Liver (tissue), 9 donors: ENCODE data around the gene GPHN. TPM values are rescaled to one million over a fixed set of nuclear protein-coding genes. Genes with fewer than 3 reads are reported as not detected.

Experiments
- DNase-seq: peaks from one replicate; pipeline ENCODE4 v3.0.0-alpha.2; 2017; ENCODE audit warnings: low spot score
- H3K27ac ChIP-seq, 2 donors: one replicate each; pipeline ENCODE4 v1.7.0; 2013; ENCODE audit warnings: inconsistent platforms in 2 of 2, low read length in 2 of 2, control low read depth in 1 of 2, low read depth in 1 of 2, mild to moderate bottlenecking in 1 of 2
- H3K27me3 ChIP-seq, 4 donors: one replicate each; pipeline versions ENCODE4 v1.6.1 to v1.7.0; 2013; ENCODE audit warnings: low read length in 3 of 4, inconsistent platforms in 1 of 4, mild to moderate bottlenecking in 1 of 4, moderate library complexity in 1 of 4; ENCODE audit not compliant: control insufficient read depth in 4 of 4, insufficient read depth in 4 of 4
- H3K36me3 ChIP-seq, 4 donors: one replicate each; pipeline versions ENCODE4 v1.6.1 to v1.7.0; 2013; ENCODE audit warnings: low read length in 3 of 4, mild to moderate bottlenecking in 3 of 4, low read depth in 1 of 4, moderate library complexity in 1 of 4; ENCODE audit not compliant: control insufficient read depth in 4 of 4, insufficient read depth in 3 of 4
- H3K4me1 ChIP-seq, 4 donors: one replicate each; pipeline versions ENCODE4 v1.6.1 to v1.7.0; 2013; ENCODE audit warnings: low read length in 3 of 4, mild to moderate bottlenecking in 3 of 4, moderate library complexity in 1 of 4; ENCODE audit not compliant: control insufficient read depth in 4 of 4, insufficient read depth in 4 of 4
- H3K4me3 ChIP-seq, 3 donors: one replicate each; pipeline versions ENCODE4 v1.6.1 to v1.7.0; 2013; ENCODE audit warnings: low read length in 3 of 3, control low read depth in 1 of 3, low read depth in 1 of 3, mild to moderate bottlenecking in 1 of 3
- H3K9ac ChIP-seq, 2 donors: one replicate each; pipeline ENCODE4 v1.7.0; 2013; ENCODE audit warnings: low read length in 2 of 2, mild to moderate bottlenecking in 2 of 2, moderate library complexity in 2 of 2, control low read depth in 1 of 2, low read depth in 1 of 2
- H3K9me3 ChIP-seq, 4 donors: one replicate each; pipeline versions ENCODE4 v1.6.1 to v1.7.0; 2013; ENCODE audit warnings: low read length in 3 of 4; ENCODE audit not compliant: control insufficient read depth in 4 of 4
- ATF3 ChIP-seq: IDR thresholded peaks from 2 replicates; pipeline ENCODE4 v1.6.1; 2016; ENCODE audit warnings: antibody characterized with exemption
- CTCF ChIP-seq: fragments of 150-350 bp; IDR thresholded peaks from 2 replicates; pipeline ENCODE4 v1.5.1; 2017; ENCODE audit warnings: improper control_type of control experiment, low read depth, low read length; ENCODE audit not compliant: missing input control
- EGR1 ChIP-seq, 2 donors: IDR thresholded peaks; 2 replicates each; pipeline ENCODE4 v1.6.1; 2016 to 2018; ENCODE audit warnings: antibody characterized with exemption in 2 of 2, low read depth in 2 of 2
- FOXA1 ChIP-seq: IDR thresholded peaks from 2 replicates; pipeline ENCODE4 v1.6.1; 2016; ENCODE audit warnings: antibody characterized with exemption
- GABPA ChIP-seq, 2 donors: IDR thresholded peaks in 1 of 2; conservative IDR thresholded peaks in 1 of 2; 2 replicates each; pipeline ENCODE4 v1.6.1; 2016; ENCODE audit warnings: antibody characterized with exemption in 2 of 2, mild to moderate bottlenecking in 1 of 2, moderate library complexity in 1 of 2
- HNF4A ChIP-seq, 2 donors: conservative IDR thresholded peaks; 2 replicates each; pipeline ENCODE4 v1.6.1; 2016; ENCODE audit warnings: antibody characterized with exemption in 2 of 2, mild to moderate bottlenecking in 2 of 2
- HNF4G ChIP-seq: IDR thresholded peaks from 2 replicates; pipeline ENCODE4 v1.6.1; 2016; ENCODE audit warnings: antibody characterized with exemption
- JUND ChIP-seq, 2 donors: IDR thresholded peaks; 2 replicates each; pipeline ENCODE4 v1.6.1; 2016; ENCODE audit warnings: antibody characterized with exemption in 2 of 2
- MAX ChIP-seq: IDR thresholded peaks from 2 replicates; pipeline ENCODE4 v1.6.1; 2016; ENCODE audit warnings: antibody characterized with exemption
- NR2F2 ChIP-seq: IDR thresholded peaks from 2 replicates; pipeline ENCODE4 v1.6.1; 2016; ENCODE audit warnings: antibody characterized with exemption
- RAD21 ChIP-seq, 2 donors: IDR thresholded peaks; 2 replicates each; pipeline ENCODE4 v1.6.1; 2016; ENCODE audit warnings: antibody characterized with exemption in 2 of 2, mild to moderate bottlenecking in 2 of 2
- REST ChIP-seq: IDR thresholded peaks from 2 replicates; pipeline ENCODE4 v1.6.1; 2016; ENCODE audit warnings: antibody characterized with exemption, mild to moderate bottlenecking
- RXRA ChIP-seq, 2 donors: IDR thresholded peaks; 2 replicates each; pipeline ENCODE4 v1.6.1; 2017 to 2018; ENCODE audit warnings: antibody characterized with exemption in 2 of 2, mild to moderate bottlenecking in 1 of 2
- SP1 ChIP-seq: IDR thresholded peaks from 2 replicates; pipeline ENCODE4 v1.6.1; 2018; ENCODE audit warnings: antibody characterized with exemption, mild to moderate bottlenecking
- TAF1 ChIP-seq: conservative IDR thresholded peaks from 2 replicates; pipeline ENCODE4 v1.6.1; 2016; ENCODE audit warnings: antibody characterized with exemption, mild to moderate bottlenecking
- YY1 ChIP-seq: IDR thresholded peaks from 2 replicates; pipeline ENCODE4 v1.6.1; 2016; ENCODE audit warnings: antibody characterized with exemption, mild to moderate bottlenecking
- ZBTB33 ChIP-seq: IDR thresholded peaks from 2 replicates; pipeline ENCODE4 v1.6.1; 2016; ENCODE audit warnings: antibody characterized with exemption
- WGBS: extraction: QIAGEN DNeasy Blood & Tissue Kit; methylation state at CpG from one replicate; pipeline ENCODE4 v1.1.7; 2013; 5-methylcytosine and 5-hydroxymethylcytosine counted together
- polyA plus RNA-seq, 2 donors: library from polyadenylated mRNA; stranded (reverse) in 1 of 2; unstranded in 1 of 2; fragments of 200-250 nt in 1 of 2; fragments of >200 nt in 1 of 2; fragmentation: Nextera tagmentation in 1 of 2; extraction: Ambion mirVana in 1 of 2; gene quantifications; one replicate each; pipeline versions ENCODE4 v1.2.1 to v1.2.3, GENCODE V29; 2013 to 2015
- total RNA-seq, 2 donors: library from RNA; depleted of rRNA; stranded (reverse); fragments of >200 nt; gene quantifications; one replicate each; pipeline ENCODE4 v1.2.3, GENCODE V29; 2014
- donor health status: healthy.
- donor health status: healthy.
- donor health status: healthy.
- donor health status: healthy.
- donor health status: healthy.

The GPHN gene
- total and polyA plus RNA-seq, 4 donors: 18.4 to 76.4 (median 47.4) TPM

GRCh38 chr14:66476964-66477363, 31.0 kb upstream of the GPHN start:
- DNase-seq: no peak
- H3K27me3 ChIP-seq: no peaks in the 10 kb centered on the region
- WGBS: 27% methylated on average over 1 of the region's 1 CpG
- no peaks in the 10 kb centered on the region for H3K9me3 ChIP-seq
- H3K36me3 ChIP-seq: no peaks in the 10 kb centered on the region
- no peak overlapping the region for H3K9ac ChIP-seq
- peaks cover 0 to 4% (median under 1%) of the 10 kb centered on the region in 4 donors for H3K4me1 ChIP-seq
- no peak overlapping the region for H3K27ac ChIP-seq
- H3K4me3 ChIP-seq: no peak overlapping the region
- TF ChIP-seq CTCF (no peak), SP1 (no peak), RAD21 (IDR thresholded peaks at IDR 0.05) (no peak), NR2F2 (no peak), ATF3 (no peak), JUND (IDR thresholded peaks at IDR 0.05) (no peak), REST (no peak), TAF1 (no peak), MAX (no peak), YY1 (no peak), HNF4A (conservative IDR thresholded peaks at IDR 0.05) (no peak)

GRCh38 chr14:66477567-66477966, 30.4 kb upstream of the GPHN start:
- H3K36me3 ChIP-seq: no peaks in the 10 kb centered on the region
- H3K4me3 ChIP-seq: no peak overlapping the region
- no peaks in the 10 kb centered on the region for H3K9me3 ChIP-seq
- DNase-seq: no peak
- H3K9ac ChIP-seq: no peak overlapping the region
- no peaks in the 10 kb centered on the region for H3K27me3 ChIP-seq
- peaks cover 1 to 4% (median 2%) of the 10 kb centered on the region in 4 donors for H3K4me1 ChIP-seq
- H3K27ac ChIP-seq: no peak overlapping the region
- TF ChIP-seq GABPA (IDR thresholded peaks at IDR 0.05 in 1 of 2, conservative IDR thresholded peaks at IDR 0.05 in 1 of 2): no peak
- no peak for TF ChIP-seq CTCF
- no peak for TF ChIP-seq FOXA1
- TF ChIP-seq EGR1 (IDR thresholded peaks at IDR 0.05; ENCODE audit: low read depth in 2 of 2): no peak
- no peak for TF ChIP-seq JUND (IDR thresholded peaks at IDR 0.05)
- no peak for TF ChIP-seq MAX
- TF ChIP-seq REST: no peak
- TF ChIP-seq NR2F2: no peak
- TF ChIP-seq ATF3: no peak
- TF ChIP-seq HNF4G: no peak
- no peak for TF ChIP-seq HNF4A (conservative IDR thresholded peaks at IDR 0.05)
- TF ChIP-seq ZBTB33: no peak
- TF ChIP-seq RXRA (IDR thresholded peaks at IDR 0.05): no peak
- no peak for TF ChIP-seq YY1
- no peak for TF ChIP-seq RAD21 (IDR thresholded peaks at IDR 0.05)
